ENCODE measurements around the gene HBB.

Gene HBB

GRCh38 chr11:5229796-5230195, 2.9 kb upstream of the HBB start:
- Histone ChIP-seq H3K36me3 (ENCODE audit: control insufficient read depth in 2 of 2, insufficient read depth in 1 of 2, low read length in 2 of 2) (no peaks in the 10 kb centered on the region), H3K9me3 (ENCODE audit: control insufficient read depth, insufficient read depth, low read depth, low read length) (no peaks in the 10 kb centered on the region), H3K4me3 (ENCODE audit: low read depth, low read length) (no peak overlapping the region), H3K4me1 (ENCODE audit: control insufficient read depth, insufficient read depth, low read length) (no peaks in the 10 kb centered on the region), H3K27ac (ENCODE audit: extremely low read depth, low read depth, low read length) (no peak overlapping the region)
- ChIA-PET POLR2A (no interaction called here), CTCF (interaction anchor here (0.6 kb wide), 1 partner anchor 810 kb away, joined by 3 read pairs; no protein-coding TSS in a partner anchor)
- TF ChIP-seq ZNF114 (tag by site-specific recombination; IDR thresholded peaks at IDR 0.05) (no peak), ZNF501 (tag by site-specific recombination; IDR thresholded peaks at IDR 0.05) (no peak), SETDB1 (IDR thresholded peaks at IDR 0.05; ENCODE audit: insufficient read length, low read length) (no peak), ZNF747 (tag by site-specific recombination; IDR thresholded peaks at IDR 0.05) (no peak), PRDM2 (tag by site-specific recombination; IDR thresholded peaks at IDR 0.05; ENCODE audit: borderline replicate concordance) (no peak), ZNF426 (tag by site-specific recombination; IDR thresholded peaks at IDR 0.05) (no peak), HOXC10 (CRISPR knock-in tag; IDR thresholded peaks at IDR 0.05) (no peak), ZNF624 (tag by site-specific recombination; IDR thresholded peaks at IDR 0.05) (no peak)

- Histone ChIP-seq H3K27ac (ENCODE audit: extremely low read depth, low read depth, low read length) (no peak overlapping the region), H3K36me3 (ENCODE audit: control insufficient read depth in 2 of 2, insufficient read depth in 1 of 2, low read length in 2 of 2) (no peaks in the 10 kb centered on the region), H3K9me3 (ENCODE audit: control insufficient read depth, insufficient read depth, low read depth, low read length) (no peaks in the 10 kb centered on the region), H3K4me1 (ENCODE audit: control insufficient read depth, insufficient read depth, low read length) (no peaks in the 10 kb centered on the region), H3K4me3 (ENCODE audit: low read depth, low read length) (no peak overlapping the region)
- ChIA-PET CTCF (interaction anchor here (0.5 kb wide), 1 partner anchor 183 kb away, joined by 3 read pairs; no protein-coding TSS in a partner anchor), POLR2A (no interaction called here)
- no peak for TF ChIP-seq YY1 (tag by site-specific recombination; IDR thresholded peaks at IDR 0.05)
- no peak for TF ChIP-seq ZNF621 (tag by site-specific recombination; IDR thresholded peaks at IDR 0.05)
- TF ChIP-seq ZNF19 (tag by site-specific recombination; IDR thresholded peaks at IDR 0.05; ENCODE audit: low read depth): no peak
- no peak for TF ChIP-seq ZNF707 (tag by site-specific recombination; IDR thresholded peaks at IDR 0.05)
- no peak for TF ChIP-seq ZNF26 (tag by site-specific recombination; IDR thresholded peaks at IDR 0.05)
- TF ChIP-seq PATZ1 (tag by site-specific recombination; IDR thresholded peaks at IDR 0.05): no peak
- TF ChIP-seq ZNF223 (tag by site-specific recombination; IDR thresholded peaks at IDR 0.05): no peak
- TF ChIP-seq AEBP2 (tag by site-specific recombination; IDR thresholded peaks at IDR 0.05; ENCODE audit: borderline replicate concordance): no peak
- TF ChIP-seq ZNF791 (tag by site-specific recombination; IDR thresholded peaks at IDR 0.05): no peak
- no peak for TF ChIP-seq BCL6B (tag by site-specific recombination; IDR thresholded peaks at IDR 0.05)
- no peak for TF ChIP-seq ZNF514 (tag by site-specific recombination; IDR thresholded peaks at IDR 0.05)
- no peak for TF ChIP-seq ZBTB49 (tag by site-specific recombination; IDR thresholded peaks at IDR 0.05; ENCODE audit: low read depth)
Observed at GRCh38 chr11:5229356-5229755, 2.5 kb upstream of the HBB start.
